ENCODE results near the gene PTPN1. TPM values are rescaled to one million over a fixed set of nuclear protein-coding genes. Genes with fewer than 3 reads are reported as not detected.

Gene PTPN1
- total RNA-seq, 1 donor from 2014 or later = 38.1 TPM

DNA sequence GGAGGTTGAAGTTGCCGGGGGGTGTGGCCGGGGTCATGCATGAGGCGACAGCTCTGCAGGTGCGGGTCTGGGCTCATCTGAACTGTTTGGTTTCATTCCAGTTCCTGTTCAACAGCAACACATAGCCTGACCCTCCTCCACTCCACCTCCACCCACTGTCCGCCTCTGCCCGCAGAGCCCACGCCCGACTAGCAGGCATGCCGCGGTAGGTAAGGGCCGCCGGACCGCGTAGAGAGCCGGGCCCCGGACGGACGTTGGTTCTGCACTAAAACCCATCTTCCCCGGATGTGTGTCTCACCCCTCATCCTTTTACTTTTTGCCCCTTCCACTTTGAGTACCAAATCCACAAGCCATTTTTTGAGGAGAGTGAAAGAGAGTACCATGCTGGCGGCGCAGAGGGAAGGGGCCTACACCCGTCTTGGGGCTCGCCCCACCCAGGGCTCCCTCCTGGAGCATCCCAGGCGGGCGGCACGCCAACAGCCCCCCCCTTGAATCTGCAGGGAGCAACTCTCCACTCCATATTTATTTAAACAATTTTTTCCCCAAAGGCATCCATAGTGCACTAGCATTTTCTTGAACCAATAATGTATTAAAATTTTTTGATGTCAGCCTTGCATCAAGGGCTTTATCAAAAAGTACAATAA is 72.5 kb downstream of the PTPN1 start:
- Histone ChIP-seq H2AFZ (replicated peaks) (no peak overlapping the region), H3K9me3 (ENCODE audit: low read depth) (no peaks in the 10 kb centered on the region), H3K4me2 (no peak overlapping the region), H3K27me3 (no peaks in the 10 kb centered on the region), H3F3A (ENCODE audit: low read depth) (no peaks in the 10 kb centered on the region), H3K79me2 (ENCODE audit: low read depth) (no peaks in the 10 kb centered on the region), H4K20me1 (ENCODE audit: low read depth) (peaks cover 6% of the 10 kb centered on the region), H3K27ac (no peak overlapping the region), H3K9ac (no peak overlapping the region), H3K4me3 (no peak overlapping the region), H3K4me1 (peaks cover 10% of the 10 kb centered on the region), H3K36me3 (no peaks in the 10 kb centered on the region)
- no peak for DNase-seq (ENCODE audit: low spot score)
- Mint-ChIP-seq H3K9me3 (no peaks in the 10 kb centered on the region), H3K27me3 (ENCODE audit: insufficient read depth, low read depth) (peaks cover 2% of the 10 kb centered on the region), H3K4me3 (no peak overlapping the region), H3K36me3 (peaks cover 23% of the 10 kb centered on the region), H3K4me1 (no peaks in the 10 kb centered on the region), H3K27ac (no peak overlapping the region)
- no peak for TF ChIP-seq EZH2 (IDR thresholded peaks at IDR 0.05)
- no peak for TF ChIP-seq CTCF (IDR thresholded peaks at IDR 0.05)
- TF ChIP-seq EZH2phosphoT487 (IDR thresholded peaks at IDR 0.05) = no peak

DNA sequence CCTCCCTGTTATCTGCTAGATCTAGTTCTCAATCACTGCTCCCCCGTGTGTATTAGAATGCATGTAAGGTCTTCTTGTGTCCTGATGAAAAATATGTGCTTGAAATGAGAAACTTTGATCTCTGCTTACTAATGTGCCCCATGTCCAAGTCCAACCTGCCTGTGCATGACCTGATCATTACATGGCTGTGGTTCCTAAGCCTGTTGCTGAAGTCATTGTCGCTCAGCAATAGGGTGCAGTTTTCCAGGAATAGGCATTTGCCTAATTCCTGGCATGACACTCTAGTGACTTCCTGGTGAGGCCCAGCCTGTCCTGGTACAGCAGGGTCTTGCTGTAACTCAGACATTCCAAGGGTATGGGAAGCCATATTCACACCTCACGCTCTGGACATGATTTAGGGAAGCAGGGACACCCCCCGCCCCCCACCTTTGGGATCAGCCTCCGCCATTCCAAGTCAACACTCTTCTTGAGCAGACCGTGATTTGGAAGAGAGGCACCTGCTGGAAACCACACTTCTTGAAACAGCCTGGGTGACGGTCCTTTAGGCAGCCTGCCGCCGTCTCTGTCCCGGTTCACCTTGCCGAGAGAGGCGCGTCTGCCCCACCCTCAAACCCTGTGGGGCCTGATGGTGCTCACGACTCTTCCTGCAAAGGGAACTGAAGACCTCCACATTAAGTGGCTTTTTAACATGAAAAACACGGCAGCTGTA is 73.4 kb downstream of the PTPN1 start:
- TF ChIP-seq EZH2phosphoT487 (IDR thresholded peaks at IDR 0.05) (no peak), EZH2 (IDR thresholded peaks at IDR 0.05) (no peak), CTCF (IDR thresholded peaks at IDR 0.05) (no peak)
- DNase-seq (ENCODE audit: low spot score) = no peak
- no peaks in the 10 kb centered on the region for H3K27me3 ChIP-seq
- no peaks in the 10 kb centered on the region for H3K36me3 ChIP-seq
- H3K9ac ChIP-seq = no peak overlapping the region
- no peak overlapping the region for H3K4me3 ChIP-seq
- no peak overlapping the region for H3K4me2 ChIP-seq
- peaks cover 10% of the 10 kb centered on the region for H3K4me1 ChIP-seq
- H3K79me2 ChIP-seq (ENCODE audit: low read depth) = no peaks in the 10 kb centered on the region
- Mint-ChIP-seq H3K27me3 (ENCODE audit: insufficient read depth, low read depth) (no peaks in the 10 kb centered on the region), H3K27ac (no peak overlapping the region), H3K36me3 (peaks cover 23% of the 10 kb centered on the region), H3K9me3 (no peaks in the 10 kb centered on the region), H3K4me1 (no peaks in the 10 kb centered on the region), H3K4me3 (no peak overlapping the region)
- no peak overlapping the region for H3K27ac ChIP-seq
- no peak overlapping the region for H2AFZ ChIP-seq (replicated peaks)
- H3K9me3 ChIP-seq (ENCODE audit: low read depth) = no peaks in the 10 kb centered on the region
- no peaks in the 10 kb centered on the region for H3F3A ChIP-seq (ENCODE audit: low read depth)
- peaks cover 6% of the 10 kb centered on the region for H4K20me1 ChIP-seq (ENCODE audit: low read depth)

- H3K27me3 Mint-ChIP-seq (ENCODE audit: insufficient read depth, low read depth) = no peaks in the 10 kb centered on the region
- H2AFZ ChIP-seq (replicated peaks) = no peak overlapping the region
- H3K4me1 Mint-ChIP-seq = no peaks in the 10 kb centered on the region
- no peak for TF ChIP-seq EZH2phosphoT487 (IDR thresholded peaks at IDR 0.05)
- no peak for TF ChIP-seq CTCF (IDR thresholded peaks at IDR 0.05)
- TF ChIP-seq EZH2 (IDR thresholded peaks at IDR 0.05) = no peak
- no peak for DNase-seq (ENCODE audit: low spot score)
- no peak overlapping the region for H3K27ac Mint-ChIP-seq
- H3K4me3 Mint-ChIP-seq = no peak overlapping the region
- no peak overlapping the region for H3K4me3 ChIP-seq
- no peaks in the 10 kb centered on the region for H3K79me2 ChIP-seq (ENCODE audit: low read depth)
- no peak overlapping the region for H3K9ac ChIP-seq
- peaks cover 10% of the 10 kb centered on the region for H3K4me1 ChIP-seq
- no peak overlapping the region for H3K27ac ChIP-seq
- H3K4me2 ChIP-seq = no peak overlapping the region
- H3K9me3 Mint-ChIP-seq = no peaks in the 10 kb centered on the region
- H3K36me3 ChIP-seq = no peaks in the 10 kb centered on the region
- H4K20me1 ChIP-seq (ENCODE audit: low read depth) = peaks cover 6% of the 10 kb centered on the region
- no peaks in the 10 kb centered on the region for H3F3A ChIP-seq (ENCODE audit: low read depth)
- no peaks in the 10 kb centered on the region for H3K27me3 ChIP-seq
- peaks cover 17% of the 10 kb centered on the region for H3K36me3 Mint-ChIP-seq
- H3K9me3 ChIP-seq (ENCODE audit: low read depth) = no peaks in the 10 kb centered on the region
Measured at GRCh38 chr20:50584687-50585086, 74.5 kb downstream of the PTPN1 start.

Measured in neural progenitor cell (in vitro differentiated cells).